Hepatocyte (in vitro differentiated cells): ENCODE results near the gene CPED1. TPM values are rescaled to one million over a fixed set of nuclear protein-coding genes. Genes with fewer than 3 reads are reported as not detected.

ENCODE experiments used
- DNase-seq: peaks from one replicate; pipeline ENCODE4 v3.0.0-alpha.2; 2016; ENCODE audit warnings: low spot score
- H2AFZ ChIP-seq: fragments of 200-600 bp; sonication (generic); 2 replicates; pipeline ENCODE4 v1.6.0; 2016; ENCODE audit warnings: antibody characterized with exemption, mild to moderate bottlenecking
- H3K27ac ChIP-seq: fragments of 200-600 bp; sonication (generic); 2 replicates; pipeline ENCODE4 v1.5.1; 2016; ENCODE audit warnings: mild to moderate bottlenecking
- H3K27me3 ChIP-seq: fragments of 200-600 bp; sonication (generic); 2 replicates; pipeline ENCODE4 v1.6.1; 2016
- H3K36me3 ChIP-seq: fragments of 200-600 bp; sonication (generic); replicated peaks from 2 replicates; pipeline ENCODE4 v1.5.1; 2016; ENCODE audit warnings: low read depth; ENCODE audit not compliant: insufficient read depth
- H3K4me1 ChIP-seq: fragments of 200-600 bp; sonication (generic); 2 replicates; pipeline ENCODE4 v1.5.1; 2016; ENCODE audit warnings: mild to moderate bottlenecking, moderate library complexity; ENCODE audit not compliant: insufficient read depth
- H3K4me2 ChIP-seq: fragments of 200-600 bp; sonication (generic); 2 replicates; pipeline ENCODE4 v1.6.0; 2016
- H3K4me3 ChIP-seq: fragments of 200-600 bp; sonication (generic); 2 replicates; pipeline ENCODE4 v1.5.1; 2016; ENCODE audit warnings: mild to moderate bottlenecking
- H3K79me2 ChIP-seq: fragments of 200-600 bp; sonication (generic); 2 replicates; pipeline ENCODE4 v1.6.0; 2017; ENCODE audit warnings: mild to moderate bottlenecking
- H3K9me2 ChIP-seq: fragments of 200-600 bp; sonication (generic); replicated peaks from 2 replicates; pipeline ENCODE4 v1.6.0; 2017; ENCODE audit warnings: mild to moderate bottlenecking; ENCODE audit not compliant: insufficient read depth
- H3K9me3 ChIP-seq: fragments of 200-600 bp; sonication (generic); 2 replicates; pipeline ENCODE4 v1.5.1; 2016; ENCODE audit warnings: low read depth, mild to moderate bottlenecking
- H4K20me1 ChIP-seq: fragments of 200-600 bp; sonication (generic); 2 replicates; pipeline ENCODE4 v1.6.0; 2016; ENCODE audit warnings: mild to moderate bottlenecking; ENCODE audit not compliant: insufficient read depth, poor library complexity, severe bottlenecking
- CTCF ChIP-seq: fragments of 200-600 bp; sonication (generic); IDR thresholded peaks from 2 replicates; pipeline ENCODE4 v1.5.1; 2016; ENCODE audit warnings: antibody characterized with exemption, mild to moderate bottlenecking; ENCODE audit not compliant: poor library complexity
- EZH2 ChIP-seq: fragments of 200-600 bp; sonication (generic); IDR thresholded peaks from 2 replicates; pipeline ENCODE4 v1.6.1; 2016; ENCODE audit warnings: antibody characterized with exemption, mild to moderate bottlenecking, borderline replicate concordance
- EZH2phosphoT487 ChIP-seq: fragments of 200-600 bp; sonication (generic); IDR thresholded peaks from one replicate; pipeline ENCODE4 v1.6.1; 2018; ENCODE audit warnings: antibody characterized with exemption, mild to moderate bottlenecking, low read depth, moderate library complexity; ENCODE audit not compliant: unreplicated experiment, severe bottlenecking
- WGBS: methylation state at CpG from one replicate; pipeline ENCODE4 v1.1.6; 2016; ENCODE audit warnings: low lambda C conversion rate; ENCODE audit errors: missing lambda C conversion rate; 5-methylcytosine and 5-hydroxymethylcytosine counted together
- polyA plus RNA-seq: library from polyadenylated mRNA; unstranded; fragments of >200 nt; fragmentation: Nextera tagmentation; extraction: Ambion mirVana; gene quantifications from 2 replicates; pipeline ENCODE4 v1.2.1, GENCODE V29; 2016
- total RNA-seq: library from RNA; depleted of rRNA; stranded (reverse); fragments of >200 nt; gene quantifications from 2 replicates; pipeline ENCODE4 v1.2.3, GENCODE V29; 2014

Gene CPED1
- total and polyA plus RNA-seq, 2 experiments from 2014 or later = 10.1 to 30.5 TPM

GRCh38 chr7:120993553-120994191, 5.2 kb downstream of the CPED1 start:
- peak overlapping the region; percentile 48 for H3K27ac ChIP-seq
- H3K79me2 ChIP-seq = peaks cover 47% of the 10 kb centered on the region
- no peak overlapping the region for H3K4me3 ChIP-seq
- 74% methylated on average over 5 of the region's 5 CpGs for WGBS
- no peaks in the 10 kb centered on the region for H3K36me3 ChIP-seq
- peak overlapping the region; percentile 86 for H3K4me2 ChIP-seq
- no peaks in the 10 kb centered on the region for H4K20me1 ChIP-seq
- no peak for DNase-seq
- H3K9me3 ChIP-seq = no peaks in the 10 kb centered on the region
- TF ChIP-seq EZH2phosphoT487 (no peak), EZH2 (no peak), CTCF (no peak)
- no peaks in the 10 kb centered on the region for H3K27me3 ChIP-seq
- peaks cover 8% of the 10 kb centered on the region for H3K4me1 ChIP-seq
- no peak overlapping the region for H2AFZ ChIP-seq
- H3K9me2 ChIP-seq = no peaks in the 10 kb centered on the region

GRCh38 chr7:120994512-120995410, 6.2 kb downstream of the CPED1 start:
- H4K20me1 ChIP-seq = no peaks in the 10 kb centered on the region
- H3K9me3 ChIP-seq = no peaks in the 10 kb centered on the region
- H3K36me3 ChIP-seq = no peaks in the 10 kb centered on the region
- peaks cover 13% of the 10 kb centered on the region for H3K4me1 ChIP-seq
- H3K79me2 ChIP-seq = peaks cover 55% of the 10 kb centered on the region
- TF ChIP-seq EZH2 (no peak), CTCF (no peak), EZH2phosphoT487 (no peak)
- no peak overlapping the region for H3K4me3 ChIP-seq
- H3K4me2 ChIP-seq = peak overlapping the region; percentile 86
- 96% methylated on average over 5 of the region's 5 CpGs for WGBS
- no peak overlapping the region for H2AFZ ChIP-seq
- H3K9me2 ChIP-seq = no peaks in the 10 kb centered on the region
- H3K27ac ChIP-seq = no peak overlapping the region
- DNase-seq = no peak
- no peaks in the 10 kb centered on the region for H3K27me3 ChIP-seq

GRCh38 chr7:120995654-120996053, 7.1 kb downstream of the CPED1 start:
- Histone ChIP-seq H4K20me1 (no peaks in the 10 kb centered on the region), H3K4me2 (no peak overlapping the region), H3K4me3 (no peak overlapping the region), H3K9me2 (no peaks in the 10 kb centered on the region), H3K79me2 (peaks cover 50% of the 10 kb centered on the region), H2AFZ (no peak overlapping the region), H3K4me1 (peaks cover 13% of the 10 kb centered on the region), H3K27me3 (no peaks in the 10 kb centered on the region), H3K36me3 (no peaks in the 10 kb centered on the region), H3K27ac (no peak overlapping the region), H3K9me3 (no peaks in the 10 kb centered on the region)
- DNase-seq = no peak
- WGBS = 100% methylated on average over 2 of the region's 2 CpGs
- TF ChIP-seq CTCF (no peak), EZH2phosphoT487 (no peak), EZH2 (no peak)
